Ovary (tissue), 3 donors: ENCODE measurements around the gene KIT.

Source experiments
- CTCF ChIP-seq, 3 donors: fragments of 450-650 bp in 2 of 3; fragments of 200-600 bp in 1 of 3; IDR thresholded peaks; one replicate each; pipeline versions ENCODE4 v1.5.1 to v1.8.0; 2016 to 2022; ENCODE audit warnings: antibody characterized with exemption in 3 of 3, mild to moderate bottlenecking in 1 of 3
- EP300 ChIP-seq: sonication (generic); formaldehyde crosslinking; IDR thresholded peaks from one replicate; pipeline ENCODE4 v1.6.1; 2017; ENCODE audit warnings: antibody characterized with exemption
- POLR2A ChIP-seq: fragments of 450-650 bp; IDR thresholded peaks from one replicate; pipeline ENCODE4 v1.6.1; 2017; ENCODE audit warnings: antibody characterized with exemption, mild to moderate bottlenecking, moderate library complexity
- donor health status: DM: no; HTN: no; CAD: no.

- TF ChIP-seq CTCF (IDR thresholded peaks at IDR 0.05) (no peak), POLR2A (no peak), EP300 (no peak)
These were observed 2.8 kb downstream of the KIT start for GRCh38 chr4:54660591-54660990.
